ENCODE data around the gene TSFM. TPM values are rescaled to one million over a fixed set of nuclear protein-coding genes. Genes with fewer than 3 reads are reported as not detected.

TSFM gene
- total and polyA plus RNA-seq, 9 of the 15 experiments (the other 6 are each of a cell fraction or from before 2014, with no cell fraction given): 44.6 to 198 (median 60.2) TPM

DNA sequence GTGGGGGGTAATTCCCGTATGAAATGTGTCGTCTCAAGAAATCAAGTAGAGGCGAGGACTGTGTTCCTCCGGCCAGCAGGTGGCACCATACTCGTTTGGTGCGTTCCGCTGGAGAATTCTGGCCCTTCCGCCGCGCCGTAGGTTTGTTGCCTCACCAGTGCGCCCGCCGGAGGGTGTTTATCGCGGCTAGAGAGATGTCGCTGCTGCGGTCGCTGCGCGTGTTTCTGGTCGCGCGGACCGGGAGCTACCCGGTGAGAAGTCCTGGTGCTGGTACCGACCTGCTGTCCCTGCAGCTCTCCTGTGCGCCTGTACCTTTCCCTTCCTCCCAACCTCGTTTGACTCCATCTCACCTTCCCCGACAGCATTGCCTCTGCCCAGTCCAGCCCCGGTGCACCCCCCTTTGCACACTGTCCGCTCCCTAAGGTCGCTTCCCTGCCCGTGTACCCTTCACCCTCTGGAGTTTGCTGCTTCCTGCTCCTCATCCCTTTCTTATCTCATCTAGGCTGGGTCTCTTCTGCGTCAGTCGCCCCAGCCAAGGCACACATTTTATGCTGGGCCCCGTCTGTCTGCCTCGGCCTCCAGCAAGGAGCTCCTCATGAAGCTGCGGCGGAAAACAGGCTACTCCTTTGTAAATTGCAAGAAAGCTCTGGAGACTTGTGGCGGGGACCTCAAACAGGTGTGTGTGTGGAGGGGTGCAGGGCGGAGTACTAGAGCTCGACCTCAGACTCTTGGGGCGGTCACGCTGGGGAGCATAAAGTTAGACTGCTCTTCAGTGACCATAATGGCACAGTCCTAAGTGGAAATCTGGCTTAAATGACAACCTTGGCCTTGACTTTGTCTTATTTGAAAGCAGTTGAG is at the start of gene TSFM (continued):
- TF ChIP-seq, protein P1, sequence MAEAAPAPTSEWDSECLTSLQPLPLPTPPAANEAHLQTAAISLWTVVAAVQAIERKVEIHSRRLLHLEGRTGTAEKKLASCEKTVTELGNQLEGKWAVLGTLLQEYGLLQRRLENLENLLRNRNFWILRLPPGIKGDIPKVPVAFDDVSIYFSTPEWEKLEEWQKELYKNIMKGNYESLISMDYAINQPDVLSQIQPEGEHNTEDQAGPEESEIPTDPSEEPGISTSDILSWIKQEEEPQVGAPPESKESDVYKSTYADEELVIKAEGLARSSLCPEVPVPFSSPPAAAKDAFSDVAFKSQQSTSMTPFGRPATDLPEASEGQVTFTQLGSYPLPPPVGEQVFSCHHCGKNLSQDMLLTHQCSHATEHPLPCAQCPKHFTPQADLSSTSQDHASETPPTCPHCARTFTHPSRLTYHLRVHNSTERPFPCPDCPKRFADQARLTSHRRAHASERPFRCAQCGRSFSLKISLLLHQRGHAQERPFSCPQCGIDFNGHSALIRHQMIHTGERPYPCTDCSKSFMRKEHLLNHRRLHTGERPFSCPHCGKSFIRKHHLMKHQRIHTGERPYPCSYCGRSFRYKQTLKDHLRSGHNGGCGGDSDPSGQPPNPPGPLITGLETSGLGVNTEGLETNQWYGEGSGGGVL (CRISPR knock-in tag; IDR thresholded peaks at IDR 0.05): no peak
- 0 out of 2 replicates have a peak, but pooled peaks have one; percentile 61 for TF ChIP-seq IRF2 (CRISPR knock-in tag; IDR thresholded peaks at IDR 0.05)
- TF ChIP-seq KDM4B (IDR thresholded peaks at IDR 0.05; ENCODE audit: borderline replicate concordance in 2 of 2, low read depth in 1 of 2): no peak; a peak in 1 of 4 replicates
- TF ChIP-seq HMGN3 (IDR thresholded peaks at IDR 0.05; ENCODE audit: borderline replicate concordance, extremely low read depth, insufficient read length, low read depth, low read length): peak; percentile 90
- no peak for TF ChIP-seq NFE2 (IDR thresholded peaks at IDR 0.05; ENCODE audit: low read depth)
- TF ChIP-seq ZNF584 (CRISPR knock-in tag; IDR thresholded peaks at IDR 0.05; ENCODE audit: low read depth): 0 out of 2 replicates have a peak, but pooled peaks have one; percentile 32

GRCh38 chr12:57733928-57734327 is 48.7 kb upstream of the TSFM start:
- H3K4me3 ChIP-seq: no peak overlapping the region
- in situ Hi-C loops (cut with MboI): loop anchor here (5.0 kb wide), 1 partner anchor 107 kb away; no protein-coding TSS in a partner anchor
- no peak overlapping the region; a peak in 1 of 4 replicates for H3K9ac ChIP-seq (ENCODE audit: insufficient read depth in 1 of 2, low read depth in 2 of 2, low read length in 2 of 2)
- POLR2A ChIA-PET: interaction anchor here (0.8 to 3.5 kb wide), 2 partner anchors 11 to 14 kb away, joined by 3 to 15 read pairs; partner anchors contain the start of gene TSPAN31
- no peak overlapping the region for H2AFZ ChIP-seq (ENCODE audit: low read depth, low read length)
- no TSS peak for BruUV-seq (replicated peaks)
- TF ChIP-seq GTF2A2 (tag; IDR thresholded peaks at IDR 0.05) (no peak), FOXK2 (conservative IDR thresholded peaks at IDR 0.05 in 1 of 2, IDR thresholded peaks at IDR 0.05 in 1 of 2; ENCODE audit: low read depth in 2 of 2) (no peak), MYC (IDR thresholded peaks at IDR 0.05; ENCODE audit: low read depth, low read length) (no peak), MYC (CRISPR knock-in tag; IDR thresholded peaks at IDR 0.05; ENCODE audit: borderline replicate concordance, low read depth) (no peak)
- TF ChIP-seq, protein P2, sequence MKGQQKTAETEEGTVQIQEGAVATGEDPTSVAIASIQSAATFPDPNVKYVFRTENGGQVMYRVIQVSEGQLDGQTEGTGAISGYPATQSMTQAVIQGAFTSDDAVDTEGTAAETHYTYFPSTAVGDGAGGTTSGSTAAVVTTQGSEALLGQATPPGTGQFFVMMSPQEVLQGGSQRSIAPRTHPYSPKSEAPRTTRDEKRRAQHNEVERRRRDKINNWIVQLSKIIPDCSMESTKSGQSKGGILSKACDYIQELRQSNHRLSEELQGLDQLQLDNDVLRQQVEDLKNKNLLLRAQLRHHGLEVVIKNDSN (CRISPR knock-in tag; IDR thresholded peaks at IDR 0.05): 0 out of 2 replicates have a peak, but pooled peaks have one; percentile 2
- CTCF ChIA-PET (ENCODE audit: low intra/inter-chr PET ratio): no interaction called here
- peaks cover 35 to 64% of the 10 kb centered on the region in 2 experiments for H3K27me3 ChIP-seq (ENCODE audit: control insufficient read depth in 2 of 2, insufficient read depth in 2 of 2, low read length in 2 of 2)
- DNase-seq (ENCODE audit: extremely low read depth in 1 of 4, low spot score in 3 of 4): no peak
- no peak for ATAC-seq
- H3K9me1 ChIP-seq (ENCODE audit: control insufficient read depth, insufficient read depth, low read length): peaks cover 4% of the 10 kb centered on the region
- FAIRE-seq: no peak
- intact Hi-C loops (cut with micrococcal nuclease): no loop called here
- no peaks in the 10 kb centered on the region; the same call in 1 of the 2 replicates for H4K20me1 ChIP-seq (replicated peaks; ENCODE audit: control insufficient read depth, insufficient read depth, low read length)
- H3K4me1 ChIP-seq (replicated peaks in 1 of 2; ENCODE audit: control insufficient read depth in 2 of 2, insufficient read depth in 2 of 2, low read length in 2 of 2): peaks cover 9 to 28% of the 10 kb centered on the region in 2 experiments; a peak in 4 of 5 replicates
- H3K27ac ChIP-seq (ENCODE audit: extremely low read depth, low read depth, low read length): no peak overlapping the region
- no peaks in the 10 kb centered on the region for H3K79me2 ChIP-seq (ENCODE audit: control insufficient read depth, insufficient read depth, low read length)
- H3K36me3 ChIP-seq (ENCODE audit: control insufficient read depth, insufficient read depth, low read length): no peaks in the 10 kb centered on the region
- H3K9me3 ChIP-seq (replicated peaks; ENCODE audit: control insufficient read depth, insufficient read depth, low read depth, low read length): no peaks in the 10 kb centered on the region
- H3K4me2 ChIP-seq (ENCODE audit: insufficient read depth, low read length): no peak overlapping the region
- WGBS (ENCODE audit: insufficient coverage, low coverage, missing lambda C conversion rate): 0% methylated on average over 6 of the region's 6 CpGs

All from K562 (cell line).